H1 (cell line): Measurements from ENCODE around the gene PPP2R2C. TPM values are rescaled to one million over a fixed set of nuclear protein-coding genes. Genes with fewer than 3 reads are reported as not detected.

ENCODE experiments used
- CTCF ChIA-PET: fragments of 300-600 bp; sonication (Branson Sonifier 250); formaldehyde crosslinking; loops from one replicate; lab custom pipeline; 2021; ENCODE audit not compliant: partially characterized antibody; lab: Charles Lee
- POLR2A ChIA-PET: fragments of 300-600 bp; sonication (Branson Sonifier 250); formaldehyde crosslinking; loops from one replicate; lab custom pipeline; 2021; ENCODE audit warnings: inconsistent platforms; ENCODE audit not compliant: partially characterized antibody; lab: Charles Lee
- DNase-seq, 2 experiments: peaks; one replicate each; pipeline versions ENCODE4 v3.0.0 to v3.0.0-alpha.2; 2010 to 2022; ENCODE audit warnings: low spot score in 2 of 2, low read depth in 1 of 2, mixed read lengths in 1 of 2
- FAIRE-seq: peaks from 2 replicates; lab custom pipeline; 2011; peaks lifted over from hg19 to GRCh38; lab: Jason Lieb, UNC
- H2AFZ ChIP-seq: 2 replicates; pipeline ENCODE4 v1.8.1; 2012; ENCODE audit warnings: low read length, inconsistent platforms
- H2AK5ac ChIP-seq: 2 replicates; pipeline ENCODE4 v1.6.1; 2013; ENCODE audit warnings: low read depth, low read length
- H2BK120ac ChIP-seq: replicated peaks from 2 replicates; pipeline ENCODE3; 2013; ENCODE audit warnings: low read depth, low read length, inconsistent platforms
- H2BK12ac ChIP-seq: 2 replicates; pipeline ENCODE4 v1.6.1; 2013; ENCODE audit warnings: low read depth, low read length
- H2BK15ac ChIP-seq: 2 replicates; pipeline ENCODE4 v1.6.1; 2013; ENCODE audit warnings: low read length
- H2BK20ac ChIP-seq: 2 replicates; pipeline ENCODE4 v1.6.1; 2013; ENCODE audit warnings: low read length
- H2BK5ac ChIP-seq: 2 replicates; pipeline ENCODE4 v1.6.1; 2013; ENCODE audit warnings: low read depth, low read length
- H3K14ac ChIP-seq: 2 replicates; pipeline ENCODE4 v1.6.1; 2013; ENCODE audit warnings: inconsistent platforms; ENCODE audit not compliant: insufficient read length
- H3K18ac ChIP-seq: 2 replicates; pipeline ENCODE4 v1.6.1; 2013; ENCODE audit warnings: low read length; ENCODE audit errors: extremely low read depth
- H3K23ac ChIP-seq: 2 replicates; pipeline ENCODE4 v1.6.1; 2013; ENCODE audit warnings: inconsistent platforms; ENCODE audit not compliant: insufficient read length
- H3K23me2 ChIP-seq: 2 replicates; pipeline ENCODE4 v1.6.1; 2013; ENCODE audit warnings: low read depth, low read length
- H3K27ac ChIP-seq: 2 replicates; pipeline ENCODE4 v1.6.1; 2011; ENCODE audit warnings: low read depth, low read length, inconsistent platforms
- H3K27me3 ChIP-seq, 4 experiments: replicated peaks in 1 of 4; 1 replicate in 1 of 4; 2 replicates in 3 of 4; pipeline versions ENCODE4 v1.6.1 to v1.8.1; 2011 to 2013; ENCODE audit warnings: low read length in 3 of 4, mild to moderate bottlenecking in 3 of 4, inconsistent platforms in 2 of 4, mixed read lengths in 2 of 4, moderate library complexity in 1 of 4; ENCODE audit not compliant: control insufficient read depth in 3 of 4, insufficient read depth in 3 of 4; ENCODE audit errors: extremely low read depth in 1 of 4
- H3K36me3 ChIP-seq, 4 experiments: 2 replicates each; pipeline versions ENCODE4 v1.6.1 to v1.8.1; 2011 to 2013; ENCODE audit warnings: mild to moderate bottlenecking in 4 of 4, low read length in 3 of 4, moderate library complexity in 2 of 4, control low read depth in 1 of 4, inconsistent platforms in 1 of 4; ENCODE audit not compliant: insufficient read depth in 4 of 4, control insufficient read depth in 2 of 4
- H3K4ac ChIP-seq: replicated peaks from 2 replicates; pipeline ENCODE3; 2013; ENCODE audit warnings: low read length, low read depth, mixed read lengths, inconsistent platforms; ENCODE audit not compliant: insufficient read length
- H3K4me1 ChIP-seq, 4 experiments: replicated peaks in 1 of 4; 1 replicate in 1 of 4; 2 replicates in 3 of 4; pipeline versions ENCODE4 v1.6.1 to v1.8.1; 2011 to 2013; ENCODE audit warnings: low read length in 3 of 4, inconsistent platforms in 2 of 4, mixed read lengths in 1 of 4; ENCODE audit not compliant: insufficient read depth in 4 of 4, control insufficient read depth in 3 of 4
- H3K4me2 ChIP-seq, 2 experiments: 2 replicates each; pipeline versions ENCODE4 v1.6.1 to v1.8.1; 2011 to 2013; ENCODE audit warnings: low read depth in 2 of 2, low read length in 2 of 2, control low read depth in 1 of 2, inconsistent platforms in 1 of 2, mild to moderate bottlenecking in 1 of 2; ENCODE audit not compliant: insufficient read depth in 1 of 2
- H3K4me3 ChIP-seq, 4 experiments: fragments of 200-600, 300-600 bp in 1 of 4; sonication (generic), shearing (Covaris generic), sonication (Bioruptor Twin) in 1 of 4; 2 replicates each; pipeline versions ENCODE4 v1.5.1 to v1.8.1; 2011 to 2016; ENCODE audit warnings: low read length in 4 of 4, low read depth in 3 of 4, control low read depth in 2 of 4, inconsistent platforms in 2 of 4, mild to moderate bottlenecking in 2 of 4, mixed read lengths in 1 of 4, moderate library complexity in 1 of 4; ENCODE audit not compliant: insufficient read depth in 2 of 4; ENCODE audit errors: extremely low read depth in 1 of 4
- H3K56ac ChIP-seq: replicated peaks from 2 replicates; pipeline ENCODE3; 2013; ENCODE audit warnings: low read depth, mild to moderate bottlenecking, mixed read lengths, low read length, inconsistent platforms; ENCODE audit not compliant: insufficient read length
- H3K79me1 ChIP-seq: 2 replicates; pipeline ENCODE4 v1.6.1; 2013; ENCODE audit warnings: low read depth, low read length, control low read depth
- H3K79me2 ChIP-seq, 2 experiments: 2 replicates each; pipeline versions ENCODE4 v1.6.1 to v1.8.1; 2012 to 2013; ENCODE audit warnings: low read length in 2 of 2, mild to moderate bottlenecking in 2 of 2, inconsistent platforms in 1 of 2; ENCODE audit not compliant: insufficient read depth in 2 of 2, control insufficient read depth in 1 of 2
- H3K9ac ChIP-seq, 4 experiments: replicated peaks in 1 of 4; 1 replicate in 1 of 4; 2 replicates in 3 of 4; pipeline versions ENCODE4 v1.6.1 to v1.8.1; 2011 to 2013; ENCODE audit warnings: low read depth in 3 of 4, low read length in 3 of 4, control low read depth in 2 of 4, mild to moderate bottlenecking in 2 of 4, moderate library complexity in 2 of 4, inconsistent platforms in 1 of 4; ENCODE audit errors: extremely low read depth in 1 of 4
- H3K9me3 ChIP-seq, 2 experiments: 2 replicates each; pipeline versions ENCODE4 v1.6.1 to v1.8.1; 2012 to 2013; ENCODE audit warnings: mild to moderate bottlenecking in 2 of 2, moderate library complexity in 2 of 2, control low read depth in 1 of 2, inconsistent platforms in 1 of 2, low read depth in 1 of 2, low read length in 1 of 2, mixed read lengths in 1 of 2; ENCODE audit not compliant: insufficient read depth in 2 of 2
- H4K20me1 ChIP-seq, 2 experiments: replicated peaks in 1 of 2; 2 replicates each; pipeline versions ENCODE3 to v1.8.1; 2011 to 2013; ENCODE audit warnings: inconsistent platforms in 2 of 2, low read length in 2 of 2, mild to moderate bottlenecking in 1 of 2; ENCODE audit not compliant: insufficient read depth in 2 of 2, control insufficient read depth in 1 of 2
- H4K5ac ChIP-seq: 2 replicates; pipeline ENCODE4 v1.6.1; 2013; ENCODE audit warnings: low read length, low read depth, mixed read lengths, inconsistent platforms; ENCODE audit not compliant: insufficient read length
- H4K8ac ChIP-seq: 2 replicates; pipeline ENCODE4 v1.8.0; 2013; ENCODE audit warnings: mild to moderate bottlenecking, moderate library complexity, low read length, inconsistent platforms; ENCODE audit not compliant: insufficient read depth; ENCODE audit errors: extremely low read depth
- H4K91ac ChIP-seq: replicated peaks from 2 replicates; pipeline ENCODE3; 2013; ENCODE audit warnings: low read length, mixed read lengths, inconsistent platforms; ENCODE audit not compliant: insufficient read length
- BRCA1 ChIP-seq: IDR thresholded peaks from 2 replicates; pipeline ENCODE4 v1.6.1; 2012; ENCODE audit warnings: low read depth, low read length, improper control_type of control experiment
- JUND ChIP-seq: IDR thresholded peaks from 2 replicates; pipeline ENCODE4 v1.6.1; 2011; ENCODE audit warnings: mild to moderate bottlenecking, improper control_type of control experiment, low read length
- WGBS, 2 experiments: shearing (Covaris generic) in 1 of 2; methylation state at CpG; one replicate each; pipeline versions ENCODE4 v1.1.6 to v1.1.7; 2013 to 2015; ENCODE audit warnings: low lambda C conversion rate in 2 of 2, mixed read lengths in 2 of 2, inconsistent platforms in 1 of 2, low coverage in 1 of 2, missing lambda C conversion rate in 1 of 2; ENCODE audit not compliant: insufficient replicate concordance in 2 of 2, insufficient coverage in 1 of 2, insufficient read length in 1 of 2; ENCODE audit errors: extremely low coverage in 1 of 2, missing lambda C conversion rate in 1 of 2; 5-methylcytosine and 5-hydroxymethylcytosine counted together
- polyA plus RNA-seq, 7 experiments: library from polyadenylated mRNA; depleted of rRNA in 3 of 7; stranded (reverse) in 5 of 7; unstranded in 2 of 7; fragments of >200 nt in 5 of 7; fragments of 200-250 nt in 2 of 7; gene quantifications; 1 replicate in 5 of 7; 2 replicates in 1 of 7; 4 replicates in 1 of 7; pipeline versions ENCODE4 v1.2.1 to v1.2.3, GENCODE V29; 2011 to 2013; ENCODE audit warnings: missing spikeins in 2 of 7, mixed read lengths in 2 of 7
- total RNA-seq: library from RNA; stranded (reverse); fragmentation: NEBNext Ultra II Directional; extraction: Animal tissue kit (Norgen Biotek cat#: 25700); gene quantifications from 2 replicates; pipeline ENCODE4 v1.2.1, GENCODE V29; 2021

The PPP2R2C gene
- total and polyA plus RNA-seq, 2 of the 8 experiments (the other 6 are each of a cell fraction or from before 2014, with no cell fraction given), result 6.4 TPM

DNA sequence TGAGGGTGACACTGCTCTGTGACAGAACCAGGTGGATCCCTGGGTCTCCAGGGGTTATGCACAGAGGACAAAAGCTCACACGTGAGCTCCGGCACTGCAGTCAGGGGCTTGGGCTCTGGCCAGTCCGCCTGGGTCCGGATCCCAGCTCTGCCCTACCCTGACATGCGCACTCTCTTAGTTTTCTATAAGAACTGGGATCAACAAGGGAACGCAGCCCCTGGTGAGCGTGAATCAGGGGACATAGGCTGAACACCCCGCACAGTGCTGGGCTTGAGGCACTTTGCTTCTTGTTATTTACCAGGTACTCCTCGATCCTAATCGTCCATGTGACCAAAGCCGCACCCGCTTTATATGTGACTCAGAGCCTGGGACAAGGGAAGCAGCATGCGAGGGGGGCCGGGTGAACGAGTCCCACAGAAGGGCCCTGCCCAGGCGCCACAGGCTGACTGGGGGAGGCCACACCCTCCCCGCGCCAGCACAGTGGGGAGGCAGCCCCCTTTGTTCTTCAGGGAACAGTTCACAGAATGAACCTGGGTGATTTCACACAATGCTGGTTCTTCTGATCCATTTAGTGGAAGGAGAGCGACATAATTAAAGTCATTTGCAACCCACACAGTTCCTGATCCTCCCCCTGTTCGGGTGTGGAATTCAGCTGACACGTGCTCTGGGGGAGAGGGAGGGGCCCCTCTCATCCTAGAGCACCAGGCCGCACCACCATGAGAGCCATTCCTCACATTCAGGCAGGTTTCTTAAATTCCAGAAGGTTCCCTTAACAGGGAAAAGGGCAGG is 147.2 kb downstream of the PPP2R2C start:
- Histone ChIP-seq H3K4me2 (no peak overlapping the region), H3K23ac (no peak overlapping the region), H3K4me3 (no peak overlapping the region), H3K9me3 (no peaks in the 10 kb centered on the region), H4K91ac (no peak overlapping the region), H4K20me1 (no peaks in the 10 kb centered on the region), H2AFZ (no peak overlapping the region), H2BK15ac (no peak overlapping the region), H3K79me2 (no peaks in the 10 kb centered on the region), H3K4me1 (peaks cover 0 to 8% (median 3%) of the 10 kb centered on the region in 4 experiments; a peak in 3 of 7 replicates), H3K36me3 (no peaks in the 10 kb centered on the region), H2BK5ac (peak overlapping the region; percentile 4; the same call in 1 of the 2 replicates), H3K14ac (no peak overlapping the region), H4K5ac (no peak overlapping the region), H3K4ac (no peak overlapping the region), H3K18ac (no peak overlapping the region), H3K79me1 (no peaks in the 10 kb centered on the region), H3K23me2 (no peaks in the 10 kb centered on the region), H4K8ac (no peak overlapping the region), H3K27me3 (no peaks in the 10 kb centered on the region), H2BK12ac (peak overlapping the region; percentile 60; the same call in 1 of the 2 replicates), H3K56ac (no peak overlapping the region), H2BK20ac (0 out of 2 replicates have a peak overlapping the region, but pooled peaks have one; percentile 32), H2BK120ac (no peak overlapping the region), H3K9ac (no peak overlapping the region), H2AK5ac (no peak overlapping the region), H3K27ac (no peak overlapping the region)
- TF ChIP-seq BRCA1, result no peak
- no peak for TF ChIP-seq JUND
- WGBS, 2 experiments, result 68% methylated on average over 21 of the region's 22 CpGs; no CpG with 5 or more reads in 1 of the 2 experiments
- no peak for FAIRE-seq
- POLR2A ChIA-PET, result interaction anchor here (1.6 kb wide), 1 partner anchor 72 kb away, joined by 3 read pairs; no protein-coding TSS in a partner anchor
- no peak for DNase-seq
- CTCF ChIA-PET, result interaction anchor here (0.6 to 22.3 kb wide), 10 partner anchors 8 to 1996 kb away, joined by 3 to 908 read pairs (median 4); partner anchors contain the start of gene WFS1
